Left ventricle myocardium inferior (tissue), 1 donor: ENCODE data around the gene CNTNAP2. TPM values are rescaled to one million over a fixed set of nuclear protein-coding genes. Genes with fewer than 3 reads are reported as not detected.

ENCODE experiments used
- DNase-seq: peaks from one replicate; pipeline ENCODE4 v3.0.0-alpha.2; 2020
- H3K27ac ChIP-seq: fragments of 200-600 bp; replicated peaks from 2 replicates; pipeline ENCODE4 v1.8.0; 2021
- H3K27me3 ChIP-seq: fragments of 200-600 bp; 2 replicates; pipeline ENCODE4 v1.8.0; 2021; ENCODE audit warnings: low read depth
- H3K36me3 ChIP-seq: fragments of 200-600 bp; 2 replicates; pipeline ENCODE4 v1.8.0; 2021
- H3K4me1 ChIP-seq: fragments of 200-600 bp; 2 replicates; pipeline ENCODE4 v1.8.0; 2021
- H3K4me3 ChIP-seq: fragments of 200-600 bp; 2 replicates; pipeline ENCODE4 v1.8.0; 2021; ENCODE audit warnings: mild to moderate bottlenecking, moderate library complexity
- H3K9me3 ChIP-seq: fragments of 200-600 bp; replicated peaks from 2 replicates; pipeline ENCODE4 v1.8.0; 2021
- CTCF ChIP-seq: fragments of 200-600 bp; IDR thresholded peaks from 2 replicates; pipeline ENCODE4 v1.8.0; 2021; ENCODE audit warnings: antibody characterized with exemption, mild to moderate bottlenecking, borderline replicate concordance
- intact Hi-C: fragments of 100-400 bp; cut with micrococcal nuclease; formaldehyde crosslinking; loops from one replicate; pipeline ENCODE4 v1.11.0; 2022
- total RNA-seq: library from RNA; stranded (reverse); fragmentation: NEBNext Ultra II Directional; extraction: Animal tissue kit (Norgen Biotek cat#: 25700); gene quantifications from one replicate; pipeline ENCODE4 v1.2.1, GENCODE V29; 2021
- donor health status: DM: no; HTN: yes; CAD: no; lungs with severe emphysema.

Gene CNTNAP2
- total RNA-seq, 1 donor from 2014 or later = 0.99 TPM

GRCh38 chr7:146443102-146443501 lies 326.5 kb downstream of the CNTNAP2 start:
- H3K4me1 ChIP-seq = no peaks in the 10 kb centered on the region
- no peak for TF ChIP-seq CTCF
- H3K4me3 ChIP-seq = no peak overlapping the region
- H3K36me3 ChIP-seq = no peaks in the 10 kb centered on the region
- H3K27me3 ChIP-seq = no peaks in the 10 kb centered on the region
- H3K27ac ChIP-seq = no peak overlapping the region
- H3K9me3 ChIP-seq = peaks cover 5% of the 10 kb centered on the region
- no peak for DNase-seq
- intact Hi-C loops = no loop called here

- no peak for TF ChIP-seq CTCF
- intact Hi-C loops = no loop called here
- H3K27ac ChIP-seq = no peak overlapping the region
- H3K36me3 ChIP-seq = no peaks in the 10 kb centered on the region
- no peaks in the 10 kb centered on the region for H3K27me3 ChIP-seq
- no peak for DNase-seq
- H3K4me3 ChIP-seq = no peak overlapping the region
- H3K4me1 ChIP-seq = no peaks in the 10 kb centered on the region
- H3K9me3 ChIP-seq = peaks cover 12% of the 10 kb centered on the region
Observed at GRCh38 chr7:146449625-146450024, 333.0 kb downstream of the CNTNAP2 start.

GRCh38 chr7:146455091-146455655 lies 338.6 kb downstream of the CNTNAP2 start:
- intact Hi-C loops = no loop called here
- H3K9me3 ChIP-seq = peaks cover 19% of the 10 kb centered on the region
- no peaks in the 10 kb centered on the region for H3K36me3 ChIP-seq
- H3K4me3 ChIP-seq = no peak overlapping the region
- TF ChIP-seq CTCF = no peak
- no peaks in the 10 kb centered on the region for H3K27me3 ChIP-seq
- H3K4me1 ChIP-seq = no peaks in the 10 kb centered on the region
- no peak for DNase-seq
- no peak overlapping the region for H3K27ac ChIP-seq

GRCh38 chr7:146479040-146479439 lies 362.4 kb downstream of the CNTNAP2 start:
- intact Hi-C loops = no loop called here
- no peak for DNase-seq
- no peaks in the 10 kb centered on the region for H3K36me3 ChIP-seq
- H3K9me3 ChIP-seq = peaks cover 5% of the 10 kb centered on the region
- H3K4me1 ChIP-seq = no peaks in the 10 kb centered on the region
- no peaks in the 10 kb centered on the region for H3K27me3 ChIP-seq
- no peak overlapping the region for H3K27ac ChIP-seq
- no peak for TF ChIP-seq CTCF
- H3K4me3 ChIP-seq = no peak overlapping the region

GRCh38 chr7:146486519-146486918 lies 369.9 kb downstream of the CNTNAP2 start:
- no peaks in the 10 kb centered on the region for H3K27me3 ChIP-seq
- no peak for DNase-seq
- intact Hi-C loops = no loop called here
- TF ChIP-seq CTCF = no peak
- no peak overlapping the region for H3K27ac ChIP-seq
- H3K36me3 ChIP-seq = no peaks in the 10 kb centered on the region
- H3K4me3 ChIP-seq = no peak overlapping the region
- no peaks in the 10 kb centered on the region for H3K4me1 ChIP-seq
- peaks cover 11% of the 10 kb centered on the region for H3K9me3 ChIP-seq
